SK-N-MC (cell line): ENCODE results near the gene TOP1.

Experiments used
- DNase-seq: peaks from one replicate; pipeline ENCODE4 v3.0.0-alpha.2; 2011; ENCODE audit warnings: low read depth, low spot score
- H3K27ac ChIP-seq: fragments of 200-600 bp; sonication (generic); 2 replicates; pipeline ENCODE4 v1.5.1; 2016; ENCODE audit warnings: mixed run types
- H3K36me3 ChIP-seq: fragments of 200-600 bp; sonication (generic); 2 replicates; pipeline ENCODE4 v1.6.1; 2017; ENCODE audit warnings: antibody characterized with exemption, low read length, mixed read lengths; ENCODE audit not compliant: insufficient read depth
- H3K4me3 ChIP-seq: fragments of 200-600 bp; sonication (generic); 2 replicates; pipeline ENCODE4 v1.5.1; 2016
- H3K9ac ChIP-seq: fragments of 200-600 bp; sonication (generic); 2 replicates; pipeline ENCODE4 v1.8.0; 2017; ENCODE audit warnings: mixed run types, mixed read lengths; ENCODE audit not compliant: insufficient read length
- H3K9me3 ChIP-seq: fragments of 200-600 bp; sonication (generic); 2 replicates; pipeline ENCODE4 v1.6.1; 2017; ENCODE audit warnings: low read depth, mild to moderate bottlenecking, antibody characterized with exemption, low read length, moderate library complexity, mixed read lengths
- EZH2 ChIP-seq: fragments of 200-600 bp; sonication (generic); IDR thresholded peaks from one replicate; pipeline ENCODE4 v1.6.1; 2017; ENCODE audit warnings: antibody characterized with exemption
- FOXP2 ChIP-seq: optimal IDR thresholded peaks from 2 replicates; pipeline ENCODE3; 2011; ENCODE audit warnings: mild to moderate bottlenecking, moderate library complexity; ENCODE audit not compliant: insufficient read depth; ENCODE audit errors: extremely low read length, control extremely low read depth
- POLR2AphosphoS5 ChIP-seq: IDR thresholded peaks from 2 replicates; pipeline ENCODE4 v1.6.1; 2012; ENCODE audit warnings: mild to moderate bottlenecking, low read depth, low read length, borderline replicate concordance

TOP1 gene

GRCh38 chr20:41038149-41038877 is 9.7 kb downstream of the TOP1 start:
- H3K36me3 ChIP-seq, result peaks cover 50% of the 10 kb centered on the region
- no peak for DNase-seq
- no peak overlapping the region for H3K9ac ChIP-seq
- TF ChIP-seq FOXP2, result no peak
- TF ChIP-seq POLR2AphosphoS5, result no peak
- no peak for TF ChIP-seq EZH2
- H3K27ac ChIP-seq, result no peak overlapping the region
- H3K4me3 ChIP-seq, result no peak overlapping the region
- no peaks in the 10 kb centered on the region for H3K9me3 ChIP-seq

GRCh38 chr20:41038878-41039404 is 10.3 kb downstream of the TOP1 start:
- TF ChIP-seq POLR2AphosphoS5, result no peak
- no peak for TF ChIP-seq FOXP2
- no peak for TF ChIP-seq EZH2

DNA sequence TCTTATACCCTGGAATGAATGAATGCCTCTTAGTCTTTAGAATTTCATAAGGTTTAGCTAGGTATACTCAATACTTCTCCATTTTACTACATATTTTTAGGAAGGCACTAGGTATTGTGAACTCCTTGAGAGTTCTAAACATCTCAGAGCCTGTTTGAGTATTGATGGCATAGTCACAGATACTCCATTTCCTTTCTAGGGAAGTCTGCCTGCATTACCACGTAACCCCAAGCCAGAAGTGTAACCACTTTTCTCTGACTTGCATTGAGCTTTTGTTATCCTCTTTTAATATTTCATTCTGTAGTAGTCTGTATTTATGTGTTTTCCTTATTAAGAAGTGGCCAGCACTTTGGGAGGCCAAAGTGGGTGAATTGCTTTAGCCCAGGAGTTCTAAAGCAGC is 12.2 kb downstream of the TOP1 start:
- no peak for TF ChIP-seq FOXP2
- H3K9me3 ChIP-seq, result no peaks in the 10 kb centered on the region
- H3K27ac ChIP-seq, result no peak overlapping the region
- DNase-seq, result no peak
- no peak overlapping the region for H3K4me3 ChIP-seq
- no peak overlapping the region for H3K9ac ChIP-seq
- H3K36me3 ChIP-seq, result peaks cover 37% of the 10 kb centered on the region

More at GRCh38 chr20:41038878-41039404, 10.3 kb downstream of the TOP1 start:
- Histone ChIP-seq H3K4me3 (no peak overlapping the region), H3K9me3 (no peaks in the 10 kb centered on the region), H3K9ac (no peak overlapping the region), H3K36me3 (peaks cover 53% of the 10 kb centered on the region), H3K27ac (no peak overlapping the region)
- no peak for DNase-seq

DNA sequence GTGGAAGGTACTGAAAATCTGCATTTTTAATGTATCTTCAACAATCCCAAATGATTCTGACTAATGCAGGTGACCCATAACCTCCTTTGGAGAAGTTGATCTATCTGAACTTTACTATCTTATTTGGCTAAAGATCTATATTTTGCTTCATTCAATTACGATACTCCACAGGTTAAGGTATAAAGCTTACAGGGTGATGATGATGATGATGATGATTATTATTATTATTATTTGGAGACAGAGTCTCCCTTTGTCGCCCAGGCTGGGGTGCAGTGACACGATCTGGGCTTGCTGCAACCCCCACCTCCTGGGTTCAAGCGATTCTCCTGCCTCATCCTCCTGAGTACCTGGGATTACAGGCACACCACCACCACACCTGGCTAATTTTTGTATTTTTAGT is 13.1 kb downstream of the TOP1 start:
- no peak overlapping the region for H3K4me3 ChIP-seq
- H3K9ac ChIP-seq, result no peak overlapping the region
- no peak for TF ChIP-seq EZH2
- TF ChIP-seq POLR2AphosphoS5, result no peak
- TF ChIP-seq FOXP2, result no peak
- no peak overlapping the region for H3K27ac ChIP-seq
- DNase-seq, result no peak
- H3K36me3 ChIP-seq, result peaks cover 29% of the 10 kb centered on the region
- H3K9me3 ChIP-seq, result no peaks in the 10 kb centered on the region

GRCh38 chr20:41044409-41045062 is 15.9 kb downstream of the TOP1 start:
- H3K27ac ChIP-seq, result no peak overlapping the region
- TF ChIP-seq POLR2AphosphoS5, result no peak
- no peak for TF ChIP-seq EZH2
- no peaks in the 10 kb centered on the region for H3K9me3 ChIP-seq
- no peak overlapping the region for H3K4me3 ChIP-seq
- H3K9ac ChIP-seq, result no peak overlapping the region
- H3K36me3 ChIP-seq, result peaks cover 17% of the 10 kb centered on the region
- no peak for DNase-seq

GRCh38 chr20:41045671-41046070 is 17.0 kb downstream of the TOP1 start:
- H3K9me3 ChIP-seq, result no peaks in the 10 kb centered on the region
- H3K27ac ChIP-seq, result no peak overlapping the region
- no peak for DNase-seq
- H3K9ac ChIP-seq, result no peak overlapping the region
- no peak overlapping the region for H3K4me3 ChIP-seq
- TF ChIP-seq FOXP2 (no peak), POLR2AphosphoS5 (no peak), EZH2 (no peak)
- H3K36me3 ChIP-seq, result peaks cover 17% of the 10 kb centered on the region

GRCh38 chr20:41046716-41047115 is 18.1 kb downstream of the TOP1 start:
- DNase-seq, result no peak
- TF ChIP-seq POLR2AphosphoS5, result no peak
- no peak for TF ChIP-seq EZH2
- no peak for TF ChIP-seq FOXP2
- Histone ChIP-seq H3K27ac (peak overlapping the region; percentile 59; the same call in 1 of the 2 replicates), H3K36me3 (peaks cover 20% of the 10 kb centered on the region), H3K9ac (no peak overlapping the region), H3K9me3 (no peaks in the 10 kb centered on the region), H3K4me3 (no peak overlapping the region)

GRCh38 chr20:41047279-41047974 is 18.8 kb downstream of the TOP1 start:
- DNase-seq, result no peak
- Histone ChIP-seq H3K9ac (no peak overlapping the region), H3K27ac (no peak overlapping the region), H3K4me3 (peak overlapping the region; percentile 14), H3K9me3 (no peaks in the 10 kb centered on the region), H3K36me3 (peaks cover 23% of the 10 kb centered on the region)
- no peak for TF ChIP-seq FOXP2
- TF ChIP-seq EZH2, result no peak
- no peak for TF ChIP-seq POLR2AphosphoS5
